ENCODE results near the gene GPR101. TPM values are rescaled to one million over a fixed set of nuclear protein-coding genes. Genes with fewer than 3 reads are reported as not detected.

Gene GPR101
- total RNA-seq, 4 donors from 2014 or later: not detected

- Histone ChIP-seq H3K27ac (no peak overlapping the region), H3K4me1 (no peaks in the 10 kb centered on the region), H3K36me3 (no peaks in the 10 kb centered on the region), H3K27me3 (no peaks in the 10 kb centered on the region), H3K4me3 (no peak overlapping the region), H3K9me3 (no peaks in the 10 kb centered on the region)
- no peak for TF ChIP-seq CTCF (IDR thresholded peaks at IDR 0.05)
- TF ChIP-seq POLR2A (IDR thresholded peaks at IDR 0.05): no peak
- no peak for DNase-seq
These were observed 34.8 kb downstream of the GPR101 start for GRCh38 chrX:136999024-136999423.

Other genes with a start within 250 kb of the GPR101 start
- gene RBMX, start 153.3 kb downstream of the GPR101 start, total RNA-seq: 100 to 1,000 TPM; 128 to 228 (median 143) TPM